ENCODE data around the gene AIMP1.

Gene AIMP1

GRCh38 chr4:106353786-106354185 lies 37.4 kb downstream of the AIMP1 start:
- no peak for TF ChIP-seq CTCF (IDR thresholded peaks at IDR 0.05; ENCODE audit: extremely low read depth, missing control alignments)
- DNase-seq (ENCODE audit: low spot score) = no peak

GRCh38 chr4:106355193-106355592 lies 38.8 kb downstream of the AIMP1 start:
- DNase-seq (ENCODE audit: low spot score) = no peak
- TF ChIP-seq CTCF (IDR thresholded peaks at IDR 0.05; ENCODE audit: extremely low read depth, missing control alignments) = no peak

- TF ChIP-seq CTCF (IDR thresholded peaks at IDR 0.05; ENCODE audit: extremely low read depth, missing control alignments) = no peak
- DNase-seq (ENCODE audit: low spot score) = no peak
These were observed 42.5 kb downstream of the AIMP1 start for GRCh38 chr4:106358899-106359298.

GRCh38 chr4:106362086-106362825 lies 45.9 kb downstream of the AIMP1 start:
- no peak for DNase-seq (ENCODE audit: low spot score)
- TF ChIP-seq CTCF (IDR thresholded peaks at IDR 0.05; ENCODE audit: extremely low read depth, missing control alignments) = no peak

- no peak for TF ChIP-seq CTCF (IDR thresholded peaks at IDR 0.05; ENCODE audit: extremely low read depth, missing control alignments)
- no peak for DNase-seq (ENCODE audit: low spot score)
These were observed 47.9 kb downstream of the AIMP1 start for GRCh38 chr4:106364282-106364681.

GRCh38 chr4:106365613-106366012 lies 49.3 kb downstream of the AIMP1 start:
- no peak for DNase-seq (ENCODE audit: low spot score)
- no peak for TF ChIP-seq CTCF (IDR thresholded peaks at IDR 0.05; ENCODE audit: extremely low read depth, missing control alignments)

- TF ChIP-seq CTCF (IDR thresholded peaks at IDR 0.05; ENCODE audit: extremely low read depth, missing control alignments) = no peak
- DNase-seq (ENCODE audit: low spot score) = no peak
These were observed 49.7 kb downstream of the AIMP1 start for GRCh38 chr4:106366026-106366425.
